AG04449 (cell line): Measurements from ENCODE around the gene BRD4.

Experiments
- CTCF ChIA-PET: fragments of 350-600 bp; formaldehyde crosslinking; extraction: SDS; loops from one replicate; lab custom pipeline; 2021; ENCODE audit warnings: antibody characterized with exemption; lab: Yijun Ruan, JAX
- POLR2A ChIA-PET: fragments of 400-600, 350-600 bp; formaldehyde crosslinking; extraction: SDS; loops from one replicate; lab custom pipeline; 2020; ENCODE audit warnings: antibody characterized with exemption, inconsistent platforms; lab: Yijun Ruan, JAX
- DNase-seq: peaks from one replicate; pipeline ENCODE4 v3.0.0-alpha.2; 2010; ENCODE audit warnings: low read depth, low spot score
- H3K4me3 ChIP-seq: 2 replicates; pipeline ENCODE4 v1.5.1; 2011; ENCODE audit warnings: low read depth, mild to moderate bottlenecking, control low read depth, low read length
- CTCF ChIP-seq: IDR thresholded peaks from one replicate; pipeline ENCODE4 v1.5.1; 2011; ENCODE audit warnings: mild to moderate bottlenecking, moderate library complexity, low read length, control low read depth, inconsistent platforms; ENCODE audit not compliant: insufficient read depth; ENCODE audit errors: missing control alignments

The BRD4 gene

GRCh38 chr19:15274477-15274876, 57.9 kb downstream of the BRD4 start:
- no peak for TF ChIP-seq CTCF
- no peak for DNase-seq
- ChIA-PET POLR2A (no interaction called here), CTCF (interaction anchor here (1.0 to 1.6 kb wide), 5 partner anchors 9 to 286 kb away, joined by 3 to 7 read pairs (median 4); no protein-coding TSS in a partner anchor)
- no peak overlapping the region for H3K4me3 ChIP-seq

- no peak for DNase-seq
- no peak for TF ChIP-seq CTCF
- POLR2A ChIA-PET = no interaction called here
- CTCF ChIA-PET = no interaction called here
- no peak overlapping the region for H3K4me3 ChIP-seq
Measured at GRCh38 chr19:15269806-15270205, 62.5 kb downstream of the BRD4 start.

GRCh38 chr19:15268928-15269253, 63.4 kb downstream of the BRD4 start:
- no peak for DNase-seq
- ChIA-PET POLR2A (no interaction called here), CTCF (interaction anchor here (1.1 kb wide), 1 partner anchor 14 kb away, joined by 4 read pairs; no protein-coding TSS in a partner anchor)
- H3K4me3 ChIP-seq = no peak overlapping the region
- no peak for TF ChIP-seq CTCF

- TF ChIP-seq CTCF = no peak
- H3K4me3 ChIP-seq = no peak overlapping the region
- CTCF ChIA-PET = interaction anchor here (0.8 to 10.0 kb wide), 6 partner anchors 11 to 21 kb away, joined by 3 to 107 read pairs (median 4); no protein-coding TSS in a partner anchor
- no peak for DNase-seq
- POLR2A ChIA-PET = no interaction called here
Measured at GRCh38 chr19:15268192-15268927, 64.0 kb downstream of the BRD4 start.

- TF ChIP-seq CTCF = no peak
- POLR2A ChIA-PET = no interaction called here
- no peak for DNase-seq
- CTCF ChIA-PET = interaction anchor here (1.5 to 10.0 kb wide), 2 partner anchors 15 to 18 kb away, joined by 3 to 107 read pairs; no protein-coding TSS in a partner anchor
- no peak overlapping the region for H3K4me3 ChIP-seq
Measured at GRCh38 chr19:15266683-15267082, 65.7 kb downstream of the BRD4 start.

- no peak for TF ChIP-seq CTCF
- POLR2A ChIA-PET = no interaction called here
- DNase-seq = peak; percentile 47
- CTCF ChIA-PET = interaction anchor here (0.6 to 10.0 kb wide), 2 partner anchors 14 to 88 kb away, joined by 3 to 107 read pairs; no protein-coding TSS in a partner anchor
- no peak overlapping the region for H3K4me3 ChIP-seq
Measured at GRCh38 chr19:15265850-15266248, 66.5 kb downstream of the BRD4 start.
